ENCODE results near the gene PRDM16. TPM values are rescaled to one million over a fixed set of nuclear protein-coding genes. Genes with fewer than 3 reads are reported as not detected.

Gene PRDM16
- total and polyA plus RNA-seq, 2 experiments from 2014 or later = 0.14 to 0.16 TPM

DNA sequence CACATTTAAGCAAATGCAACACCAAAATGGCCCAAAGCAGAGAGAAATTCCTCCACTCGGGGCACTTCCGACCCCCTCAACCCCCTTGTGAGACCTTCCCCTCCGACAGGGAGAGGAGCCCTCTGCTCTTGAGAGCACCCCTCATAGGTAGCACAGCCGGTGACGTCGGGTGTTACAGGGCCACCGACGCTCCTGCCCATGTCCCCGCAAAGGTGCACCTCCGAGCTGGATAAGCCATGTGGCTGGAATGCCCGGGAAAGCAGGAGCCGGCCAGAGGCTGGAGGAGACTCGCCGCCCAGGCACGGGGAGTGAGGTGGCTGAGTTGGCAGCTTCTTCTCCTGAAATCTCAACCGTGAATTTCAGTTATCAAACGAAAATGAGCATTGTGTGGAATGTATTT lies 318.4 kb downstream of the PRDM16 start (continued):
- TF ChIP-seq ZNF462 (CRISPR knock-in tag; IDR thresholded peaks at IDR 0.05) (no peak), EZH2 (IDR thresholded peaks at IDR 0.05; ENCODE audit: low read depth, unreplicated experiment) (no peak), EZH2phosphoT487 (IDR thresholded peaks at IDR 0.05; ENCODE audit: unreplicated experiment) (no peak), CREB1 (CRISPR knock-in tag; IDR thresholded peaks at IDR 0.05; ENCODE audit: low read depth) (no peak), ZNF114 (CRISPR knock-in tag; IDR thresholded peaks at IDR 0.05) (no peak), REST (IDR thresholded peaks at IDR 0.05; ENCODE audit: unreplicated experiment) (no peak), JUNB (IDR thresholded peaks at IDR 0.05; ENCODE audit: unreplicated experiment) (no peak), STAT1 (IDR thresholded peaks at IDR 0.05; ENCODE audit: unreplicated experiment) (no peak)

Measured in GM23338 (cell line).